ENCODE measurements around the gene CCDC146. TPM values are rescaled to one million over a fixed set of nuclear protein-coding genes. Genes with fewer than 3 reads are reported as not detected.

Gene CCDC146
- total and polyA plus RNA-seq, 10 of the 15 experiments (the other 5 are each of a cell fraction or from before 2014, with no cell fraction given), result 0.28 to 5.3 (median 1.3) TPM

DNA sequence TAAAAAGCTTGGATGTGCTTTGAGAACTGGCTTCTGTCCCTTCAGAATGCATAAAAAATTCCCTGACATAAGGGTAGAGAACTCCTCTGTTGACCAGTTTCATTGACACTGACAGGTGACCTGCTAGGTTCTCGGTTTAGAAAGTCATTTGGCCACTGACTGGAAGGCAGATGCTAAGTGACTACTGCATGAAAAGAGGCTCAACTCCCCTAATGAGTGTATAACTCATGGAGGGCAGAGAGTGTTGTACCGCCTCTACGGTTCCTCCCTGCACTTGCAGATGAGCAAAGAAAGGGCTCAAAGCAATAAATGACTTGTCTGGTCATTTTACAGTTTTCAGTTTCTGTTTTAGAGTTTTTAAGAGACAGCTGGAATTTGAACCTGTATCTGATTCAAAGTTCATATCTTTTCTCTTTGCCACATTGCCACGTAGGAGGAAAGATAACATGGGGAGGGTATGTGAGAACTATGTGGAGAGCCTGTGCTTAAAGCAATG lies 80.1 kb downstream of the CCDC146 start (continued):
- TF ChIP-seq, protein P1, sequence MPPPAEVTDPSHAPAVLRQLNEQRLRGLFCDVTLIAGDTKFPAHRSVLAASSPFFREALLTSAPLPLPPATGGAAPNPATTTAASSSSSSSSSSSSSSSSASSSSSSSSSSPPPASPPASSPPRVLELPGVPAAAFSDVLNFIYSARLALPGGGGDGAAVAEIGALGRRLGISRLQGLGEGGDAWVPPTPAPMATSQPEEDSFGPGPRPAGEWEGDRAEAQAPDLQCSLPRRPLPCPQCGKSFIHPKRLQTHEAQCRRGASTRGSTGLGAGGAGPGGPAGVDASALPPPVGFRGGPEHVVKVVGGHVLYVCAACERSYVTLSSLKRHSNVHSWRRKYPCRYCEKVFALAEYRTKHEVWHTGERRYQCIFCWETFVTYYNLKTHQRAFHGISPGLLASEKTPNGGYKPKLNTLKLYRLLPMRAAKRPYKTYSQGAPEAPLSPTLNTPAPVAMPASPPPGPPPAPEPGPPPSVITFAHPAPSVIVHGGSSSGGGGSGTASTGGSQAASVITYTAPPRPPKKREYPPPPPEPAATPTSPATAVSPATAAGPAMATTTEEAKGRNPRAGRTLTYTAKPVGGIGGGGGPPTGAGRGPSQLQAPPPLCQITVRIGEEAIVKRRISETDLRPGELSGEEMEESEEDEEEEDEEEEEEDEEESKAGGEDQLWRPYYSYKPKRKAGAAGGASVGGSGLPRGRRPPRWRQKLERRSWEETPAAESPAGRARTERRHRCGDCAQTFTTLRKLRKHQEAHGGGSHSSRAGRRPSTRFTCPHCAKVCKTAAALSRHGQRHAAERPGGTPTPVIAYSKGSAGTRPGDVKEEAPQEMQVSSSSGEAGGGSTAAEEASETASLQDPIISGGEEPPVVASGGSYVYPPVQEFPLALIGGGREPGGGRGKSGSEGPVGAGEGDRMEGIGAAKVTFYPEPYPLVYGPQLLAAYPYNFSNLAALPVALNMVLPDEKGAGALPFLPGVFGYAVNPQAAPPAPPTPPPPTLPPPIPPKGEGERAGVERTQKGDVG (CRISPR knock-in tag; IDR thresholded peaks at IDR 0.05), result no peak
- TF ChIP-seq CHD2 (IDR thresholded peaks at IDR 0.05; ENCODE audit: borderline replicate concordance, low read depth, low read length) (peak; percentile 58; the same call in 1 of the 2 replicates), BCLAF1 (IDR thresholded peaks at IDR 0.05) (no peak), NR2C2 (IDR thresholded peaks at IDR 0.05; ENCODE audit: borderline replicate concordance, control insufficient read depth, insufficient read length, low read depth) (no peak), NFXL1 (IDR thresholded peaks at IDR 0.05; ENCODE audit: borderline replicate concordance) (no peak), CREB1 (IDR thresholded peaks at IDR 0.05; ENCODE audit: low read depth) (no peak; the same call in 1 of the 2 replicates), SIX5 (IDR thresholded peaks at IDR 0.05; ENCODE audit: low read depth, low read length, severe bottlenecking) (no peak), SRF (IDR thresholded peaks at IDR 0.05; ENCODE audit: low read depth in 2 of 2, low read length in 2 of 2) (no peak), SMAD1 (IDR thresholded peaks at IDR 0.05; ENCODE audit: low read depth, partially characterized antibody) (no peak), ATF7 (IDR thresholded peaks at IDR 0.05; ENCODE audit: low read depth) (peak; percentile 65), STAT1 (conservative IDR thresholded peaks at IDR 0.05) (no peak), NKRF (conservative IDR thresholded peaks at IDR 0.05) (no peak), NR2F1 (conservative IDR thresholded peaks at IDR 0.05) (0 out of 2 replicates have a peak, but pooled peaks have one; percentile 37), ZNF622 (IDR thresholded peaks at IDR 0.05) (no peak), CHD4 (IDR thresholded peaks at IDR 0.05) (no peak), MAX (IDR thresholded peaks at IDR 0.05; ENCODE audit: low read depth, low read length) (no peak), POLR2AphosphoS5 (IDR thresholded peaks at IDR 0.05; ENCODE audit: low read length) (peak; percentile 59; the same call in 1 of the 2 replicates), BCL3 (IDR thresholded peaks at IDR 0.05; ENCODE audit: borderline replicate concordance, insufficient read depth, low read depth, low read length, poor library complexity, severe bottlenecking) (no peak)
- TF ChIP-seq, protein P2, sequence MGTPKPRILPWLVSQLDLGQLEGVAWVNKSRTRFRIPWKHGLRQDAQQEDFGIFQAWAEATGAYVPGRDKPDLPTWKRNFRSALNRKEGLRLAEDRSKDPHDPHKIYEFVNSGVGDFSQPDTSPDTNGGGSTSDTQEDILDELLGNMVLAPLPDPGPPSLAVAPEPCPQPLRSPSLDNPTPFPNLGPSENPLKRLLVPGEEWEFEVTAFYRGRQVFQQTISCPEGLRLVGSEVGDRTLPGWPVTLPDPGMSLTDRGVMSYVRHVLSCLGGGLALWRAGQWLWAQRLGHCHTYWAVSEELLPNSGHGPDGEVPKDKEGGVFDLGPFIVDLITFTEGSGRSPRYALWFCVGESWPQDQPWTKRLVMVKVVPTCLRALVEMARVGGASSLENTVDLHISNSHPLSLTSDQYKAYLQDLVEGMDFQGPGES (IDR thresholded peaks at IDR 0.05), result no peak

All from GM12878 (cell line).